NT2/D1 (cell line): ENCODE data around the gene CBR4.

Source experiments
- YY1 ChIP-seq: IDR thresholded peaks from 2 replicates; pipeline ENCODE4 v1.6.1; 2011; ENCODE audit not compliant: insufficient read length, insufficient read depth
- ZNF274 ChIP-seq: IDR thresholded peaks from 2 replicates; pipeline ENCODE4 v1.6.1; 2011; ENCODE audit warnings: mild to moderate bottlenecking, low read depth, low read length

- TF ChIP-seq YY1 (no peak), ZNF274 (no peak)
These were observed 48.3 kb upstream of the CBR4 start for GRCh38 chr4:169058312-169058711.
